NCI-H1105 (cell line): ENCODE results near the gene SH3PXD2B.

Source experiments
- DNase-seq: peaks from one replicate; lab custom pipeline; 2025; lab: John Stamatoyannopoulos, UW

SH3PXD2B gene

DNA sequence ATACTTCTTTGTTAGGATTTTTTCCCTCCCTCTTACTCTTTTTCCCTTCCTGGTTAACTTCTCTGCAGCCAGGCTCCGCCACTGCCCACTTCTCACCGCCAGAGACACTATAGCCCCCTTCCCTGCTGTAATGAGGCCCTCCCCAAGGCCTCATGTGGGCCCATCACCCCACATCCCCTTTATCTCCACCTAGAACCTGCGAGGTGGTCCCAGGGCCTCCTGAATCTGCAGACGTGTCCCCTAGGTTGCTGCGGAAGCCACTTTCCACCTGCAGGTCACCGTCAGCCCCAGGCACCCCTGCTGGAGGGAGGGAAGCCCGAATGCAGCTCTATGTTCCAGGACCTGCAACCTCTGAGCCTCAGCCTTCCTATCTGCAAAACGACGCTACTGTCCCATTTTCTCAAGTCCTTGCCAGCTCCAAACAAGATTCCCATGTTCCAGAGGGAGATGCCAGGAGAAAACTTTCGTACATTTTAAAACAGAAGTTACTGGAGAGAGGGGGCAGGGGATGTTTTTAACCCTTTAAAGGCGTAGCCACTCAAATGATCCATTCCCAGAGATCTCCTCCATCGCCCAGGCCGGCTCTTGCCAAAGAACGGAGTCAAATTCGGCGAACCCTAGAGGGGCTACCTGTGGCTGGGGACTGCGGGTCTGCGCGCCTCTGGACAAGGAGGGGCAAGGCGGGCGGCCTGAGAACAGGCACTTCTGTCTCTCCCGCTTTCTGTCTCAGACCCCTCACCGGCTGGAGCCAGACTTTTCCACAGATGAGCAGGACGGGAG lies 929 bp downstream of the SH3PXD2B start:
- DNase-seq = no peak

DNA sequence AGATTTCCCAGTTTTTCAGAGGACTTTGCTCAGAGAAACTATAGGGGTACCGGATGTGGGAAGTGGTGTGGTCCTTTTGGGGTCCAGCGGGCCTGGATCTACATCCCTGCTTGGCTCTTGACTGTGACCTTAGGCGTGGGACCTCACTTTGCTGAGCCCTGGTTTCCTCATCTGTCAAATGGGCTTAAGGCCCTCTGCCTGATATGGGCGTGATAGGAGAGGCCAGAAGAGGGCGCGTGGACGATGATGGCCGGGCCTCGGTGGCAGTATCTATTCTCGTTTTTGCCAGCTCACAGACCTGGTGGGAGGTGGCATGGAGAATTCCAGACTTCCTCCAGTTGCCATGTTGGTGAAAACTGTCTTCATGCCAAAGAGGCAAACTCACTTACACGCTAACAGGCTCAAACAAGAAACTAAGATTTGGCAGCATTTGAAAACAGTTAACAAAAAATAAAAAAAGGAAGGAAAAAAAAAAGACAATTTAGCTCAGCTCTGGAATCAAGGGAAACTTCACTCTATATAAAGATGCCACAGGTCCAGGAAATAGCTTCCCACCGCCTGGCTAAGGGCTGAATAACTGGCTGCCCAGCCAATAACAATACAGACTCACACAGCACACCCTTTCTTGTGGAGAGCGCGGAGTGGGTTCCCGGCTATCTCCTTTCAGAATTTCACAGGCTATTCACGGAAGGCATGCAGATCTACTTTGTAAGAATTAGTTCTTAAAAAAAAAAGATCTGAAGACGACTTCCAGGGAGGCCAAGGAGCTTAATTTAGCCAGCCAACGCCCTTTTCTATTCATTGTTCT lies 1.7 kb downstream of the SH3PXD2B start:
- no peak for DNase-seq

DNA sequence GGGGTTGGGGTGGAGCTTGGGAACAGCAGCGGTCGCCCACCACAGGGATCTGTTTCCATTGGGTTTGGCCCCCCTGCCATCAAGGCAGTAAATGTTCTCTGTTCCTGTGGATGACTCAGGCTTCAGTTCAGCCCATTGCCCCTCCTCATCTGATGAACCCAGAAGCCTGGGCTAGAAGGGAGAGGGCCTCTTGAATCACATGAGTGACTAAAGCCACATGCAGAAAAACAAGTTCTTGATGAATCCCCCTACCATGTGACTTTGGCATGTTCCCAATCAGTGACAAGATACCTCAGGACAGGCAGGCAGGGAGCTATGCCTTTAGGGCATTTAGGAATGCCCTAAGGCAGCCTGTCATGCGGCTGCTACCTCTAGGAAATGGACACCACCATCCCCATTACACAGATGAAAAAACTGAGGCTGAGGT lies 2.5 kb downstream of the SH3PXD2B start:
- no peak for DNase-seq

DNA sequence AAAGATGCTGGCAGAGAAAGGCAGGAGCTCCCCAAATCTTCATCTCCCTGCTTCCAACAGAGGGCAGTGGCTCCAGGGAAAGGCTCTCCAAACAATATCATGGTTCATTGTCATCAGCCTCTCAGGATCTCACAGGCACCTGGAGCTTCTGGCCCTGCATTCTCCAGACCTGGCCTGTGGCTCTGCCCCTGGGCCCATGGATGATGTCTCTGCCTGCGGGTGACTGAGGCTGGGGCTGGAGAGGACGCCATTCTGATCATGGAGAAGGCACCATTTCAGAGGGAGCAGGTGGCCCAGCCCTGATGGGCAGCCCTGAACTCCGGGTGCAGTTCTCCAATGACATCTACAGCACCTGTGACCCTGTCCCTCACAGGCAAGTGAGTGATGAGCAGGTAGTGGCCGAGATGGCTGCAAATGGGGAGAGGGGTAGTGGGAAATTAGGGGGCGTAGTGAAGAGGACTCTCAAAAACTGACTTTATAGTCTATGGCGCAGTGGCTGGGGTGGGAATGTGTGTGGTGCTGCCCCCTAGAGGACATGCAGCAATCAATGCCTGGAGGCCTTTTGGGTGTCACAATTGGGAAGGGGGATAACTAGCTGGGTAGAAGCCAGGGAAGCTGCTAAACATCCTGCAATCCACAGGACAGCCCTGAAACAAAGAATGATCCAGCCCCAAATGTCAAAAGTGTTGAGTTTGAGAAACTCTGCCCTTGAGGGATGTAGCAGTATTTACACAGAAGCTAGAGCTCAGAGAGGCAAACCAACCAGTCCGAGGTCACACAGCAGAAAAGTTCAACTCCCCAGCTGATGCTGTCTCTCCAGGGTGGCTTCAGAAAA lies 3.2 kb downstream of the SH3PXD2B start:
- DNase-seq = no peak

DNA sequence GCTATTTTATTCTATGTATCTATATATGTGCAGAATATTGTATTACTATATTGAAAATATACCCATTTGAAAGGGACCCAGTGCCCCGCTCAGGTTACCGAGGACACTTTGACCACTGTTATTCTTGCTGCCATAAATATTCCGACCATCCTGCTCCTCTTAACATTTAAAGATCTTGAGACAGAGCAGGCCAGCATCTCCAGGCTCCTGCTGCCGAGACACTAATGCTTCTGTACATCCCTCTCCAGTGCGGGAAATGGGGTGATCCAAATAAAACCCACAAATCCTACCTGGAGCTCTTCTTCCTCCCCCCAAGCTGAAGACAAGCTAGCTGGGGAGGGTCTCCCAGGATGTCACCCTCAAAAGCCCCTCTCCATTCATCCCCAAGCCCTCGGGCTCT lies 3.9 kb downstream of the SH3PXD2B start:
- no peak for DNase-seq

DNA sequence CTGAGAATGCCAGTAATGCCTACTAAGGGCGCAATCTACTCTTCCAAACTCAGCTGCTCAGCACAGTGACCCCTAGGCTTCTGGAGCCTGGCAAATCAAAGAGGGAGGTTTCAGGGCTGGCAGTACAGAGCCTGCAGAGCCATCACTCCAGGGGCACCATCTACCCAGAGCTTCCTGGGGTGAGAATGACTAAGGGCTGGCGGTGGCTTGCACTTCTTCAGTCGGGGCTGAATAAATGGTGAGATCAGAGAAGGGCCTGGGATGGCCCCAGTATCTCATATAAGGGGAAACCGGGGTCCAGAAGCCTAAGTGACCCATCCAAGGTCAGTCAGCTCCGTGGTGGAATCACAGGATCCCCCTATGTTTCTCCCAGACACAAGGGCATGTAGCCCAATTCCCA lies 5.3 kb downstream of the SH3PXD2B start:
- no peak for DNase-seq

DNA sequence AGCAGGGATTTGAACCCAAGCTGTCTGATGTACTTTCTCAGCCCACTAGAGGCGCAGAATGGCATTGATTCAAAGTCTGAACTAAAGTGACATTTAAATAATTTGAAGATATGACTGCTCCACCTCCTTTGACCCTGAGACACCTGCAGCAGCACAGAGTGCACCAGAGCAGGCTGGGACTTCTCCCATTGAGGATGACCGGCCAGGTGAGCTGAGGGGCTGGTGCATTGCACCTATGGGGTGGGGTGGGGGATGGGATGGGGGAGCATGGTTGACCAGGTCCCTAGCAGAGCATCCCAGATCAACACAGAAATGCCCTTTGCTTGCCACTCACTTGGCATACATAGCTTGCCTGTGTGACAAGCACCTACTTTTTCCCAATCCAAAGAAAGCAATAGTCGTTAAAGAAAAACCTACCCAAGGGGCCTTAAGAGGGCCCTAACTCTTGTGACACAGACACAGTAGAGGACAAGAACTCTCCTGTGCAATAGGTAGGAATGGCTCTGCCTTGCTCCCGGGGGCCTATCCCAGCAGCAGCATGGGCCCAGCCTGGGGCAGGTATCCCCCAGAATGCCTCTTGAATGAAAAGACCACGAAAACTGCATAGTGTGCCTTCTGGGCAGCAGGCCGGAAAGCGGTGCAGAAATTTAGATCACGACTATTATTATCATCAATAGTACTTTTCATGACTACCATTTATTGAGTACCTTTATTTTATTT lies 6.5 kb downstream of the SH3PXD2B start:
- DNase-seq = no peak

DNA sequence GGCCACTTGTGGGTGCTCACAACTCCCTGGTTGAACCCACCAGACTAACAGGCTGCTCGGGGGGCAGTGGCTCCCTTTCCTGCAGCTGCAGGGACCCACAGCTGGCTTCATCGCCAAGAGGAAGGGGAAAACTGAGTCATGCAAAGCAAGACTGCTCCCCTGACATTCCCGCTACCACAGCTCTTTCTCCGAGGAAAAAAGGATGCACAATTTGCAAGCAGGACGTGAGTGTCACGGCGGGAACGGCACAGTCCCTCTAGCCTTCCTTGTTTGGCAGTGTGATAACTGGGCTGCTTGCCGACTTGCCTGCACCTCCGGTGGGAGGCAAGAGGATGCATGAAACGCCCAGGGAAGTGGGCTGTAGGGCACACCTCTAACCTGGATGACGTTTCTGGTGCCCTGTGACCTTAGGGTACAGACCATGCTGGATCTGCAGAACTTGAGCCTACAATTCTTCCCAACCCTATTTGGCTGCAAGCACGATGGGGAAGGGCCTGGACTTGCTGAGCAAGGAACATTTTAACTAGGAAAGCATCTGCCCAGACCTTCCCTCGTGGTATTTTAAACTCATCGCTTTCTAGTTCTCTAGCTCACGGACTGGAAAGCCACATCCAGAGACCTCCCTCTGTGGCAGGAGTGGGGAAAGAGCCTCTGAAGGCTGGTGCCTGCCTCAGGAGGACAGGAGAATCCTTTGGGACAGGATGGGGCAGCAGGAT lies 7.8 kb downstream of the SH3PXD2B start:
- no peak for DNase-seq

DNA sequence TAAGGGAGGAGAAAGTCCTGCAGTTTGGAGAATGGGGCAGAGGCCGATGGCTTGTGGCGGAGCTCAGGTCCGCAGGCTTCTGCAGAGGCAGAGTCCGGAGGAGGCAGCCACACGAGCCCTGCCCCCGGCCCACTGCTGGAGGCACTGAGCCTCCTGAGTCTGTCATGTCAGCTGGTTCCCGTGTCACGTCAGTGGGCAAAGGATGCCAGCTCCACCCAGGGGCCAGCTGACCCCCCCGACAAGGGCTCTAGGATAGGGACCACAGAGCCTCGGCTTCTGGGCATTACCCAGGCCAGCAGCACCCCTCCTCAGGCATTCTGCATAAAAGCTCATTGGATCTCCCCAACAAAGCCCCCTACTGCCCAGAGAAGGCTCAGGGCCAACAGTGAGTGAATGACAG lies 8.5 kb downstream of the SH3PXD2B start:
- no peak for DNase-seq

DNA sequence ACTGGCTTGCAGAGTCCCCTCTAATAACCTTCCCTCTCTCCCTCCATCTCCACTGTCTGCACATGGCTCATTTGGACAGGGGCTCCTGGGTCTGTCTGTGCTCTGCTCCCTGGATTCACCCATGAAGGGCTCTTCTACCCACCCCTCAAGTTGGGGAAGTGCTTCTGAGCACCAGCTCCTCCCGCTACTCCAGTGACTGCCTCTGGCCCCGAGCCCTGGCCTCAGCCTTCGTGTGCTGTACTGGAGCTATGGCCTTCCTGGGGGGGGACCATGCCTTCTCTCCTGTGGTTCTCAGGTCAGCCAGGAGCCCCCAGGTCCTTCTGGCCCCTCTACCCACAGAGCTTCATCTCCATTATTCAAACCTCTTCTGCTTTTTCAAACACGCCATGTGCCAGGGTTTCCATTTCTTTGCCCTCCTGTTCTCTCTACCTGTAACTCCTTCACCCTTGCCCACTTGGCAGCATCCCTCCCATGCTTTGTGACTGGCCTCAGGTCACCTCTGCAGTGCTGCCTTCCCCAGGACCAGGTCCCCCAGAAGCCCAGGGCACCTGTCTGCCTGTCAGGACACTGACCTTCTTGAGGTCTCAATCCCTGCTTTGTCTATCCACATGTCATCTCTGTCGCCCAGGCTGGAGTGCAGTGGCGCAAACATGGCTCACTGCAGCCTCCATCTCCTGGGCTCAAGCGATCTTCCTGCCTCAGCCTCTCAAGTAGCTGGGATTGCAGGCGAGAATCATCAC lies 9.5 kb downstream of the SH3PXD2B start:
- DNase-seq = no peak

DNA sequence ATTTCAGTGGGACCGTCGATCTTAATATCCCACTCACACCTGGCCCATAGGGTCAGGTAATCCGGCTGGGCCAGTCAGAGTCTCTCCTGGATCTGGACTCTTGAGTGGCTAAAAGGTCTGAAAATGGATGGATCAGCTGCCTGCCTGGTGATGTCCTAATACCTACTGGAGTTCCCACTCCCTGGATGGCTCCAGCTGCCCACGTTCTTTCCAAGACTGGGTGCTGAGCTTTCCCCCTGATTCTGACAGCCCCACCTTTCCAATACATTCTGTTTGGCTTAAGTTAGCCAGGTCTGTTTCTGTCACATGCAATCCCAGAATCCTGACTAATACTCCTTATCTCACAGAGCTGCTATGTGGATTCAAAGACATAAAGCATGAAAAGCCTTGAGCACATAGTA lies 10.2 kb downstream of the SH3PXD2B start:
- no peak for DNase-seq

DNA sequence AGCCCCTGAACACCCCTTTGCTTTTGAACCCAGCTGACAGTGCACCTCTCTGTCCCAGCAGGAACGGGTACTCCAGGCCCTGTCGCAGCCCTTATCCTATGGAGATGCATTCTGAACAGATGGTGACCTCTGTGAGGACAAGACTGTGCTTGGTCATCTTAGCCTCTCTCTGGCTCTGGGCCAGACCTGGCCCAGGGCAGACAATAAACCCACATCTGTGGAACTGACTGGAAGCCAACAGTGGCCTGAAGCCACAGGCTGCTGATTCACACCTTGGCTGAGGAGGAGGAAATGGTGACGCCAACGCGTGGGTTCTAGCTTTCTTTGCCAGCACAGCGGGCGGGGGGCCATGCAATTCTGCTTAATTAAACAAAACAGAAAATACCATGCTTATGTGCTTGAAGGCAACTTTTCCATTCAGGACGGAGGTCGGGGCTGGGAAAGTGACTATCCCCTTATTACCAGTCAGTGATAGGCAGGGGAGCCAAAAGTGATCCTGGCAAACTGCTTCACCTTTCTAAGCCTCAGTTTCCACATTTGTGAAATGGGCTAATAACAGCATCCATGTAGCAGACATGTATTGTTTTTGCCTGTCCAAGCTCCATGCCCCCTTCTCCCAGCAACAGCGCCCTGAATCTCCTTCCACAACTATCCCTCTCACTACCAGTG lies 10.8 kb downstream of the SH3PXD2B start:
- DNase-seq = no peak

DNA sequence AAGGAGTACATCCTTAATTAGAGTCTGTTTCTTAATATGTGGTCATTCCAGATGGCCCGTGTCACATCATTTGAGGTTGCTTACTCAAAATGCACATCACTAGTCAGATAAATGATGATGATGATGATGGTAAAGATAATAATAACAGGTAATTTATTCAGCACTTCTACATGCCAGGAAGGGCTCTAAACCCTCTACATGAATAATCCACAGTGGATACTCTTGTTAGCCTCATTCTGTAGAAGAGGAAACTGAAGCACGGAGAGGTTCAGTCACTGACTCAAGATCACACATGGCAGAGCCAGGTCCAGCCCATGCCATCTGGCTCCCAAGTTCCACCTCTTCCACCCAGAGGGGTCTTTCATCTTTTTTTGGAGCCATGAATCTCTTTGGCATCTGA lies 11.7 kb downstream of the SH3PXD2B start:
- DNase-seq = no peak

DNA sequence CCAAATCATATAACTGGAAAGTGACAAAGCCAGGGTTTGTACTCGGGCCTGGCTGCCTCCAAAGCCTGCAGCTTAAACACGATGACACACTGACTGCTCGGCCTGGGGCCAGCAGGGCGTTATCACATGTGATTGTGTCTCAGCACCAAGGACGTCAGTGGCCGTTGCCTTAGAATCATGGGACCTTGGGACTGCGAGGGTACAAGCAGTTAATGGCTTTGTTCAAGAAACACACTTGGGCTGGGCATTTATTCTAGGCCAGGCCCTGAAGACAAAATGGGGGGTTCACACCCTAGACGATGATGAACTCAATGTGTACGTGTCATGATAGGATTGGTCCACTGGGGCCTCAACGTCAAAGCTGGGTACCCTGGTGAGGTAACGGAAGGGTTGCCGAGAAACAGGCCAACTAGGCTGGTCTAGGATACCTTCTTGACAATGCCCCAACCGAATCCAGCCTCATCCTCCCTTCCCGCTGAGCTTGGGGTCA lies 13.0 kb downstream of the SH3PXD2B start:
- DNase-seq = no peak

DNA sequence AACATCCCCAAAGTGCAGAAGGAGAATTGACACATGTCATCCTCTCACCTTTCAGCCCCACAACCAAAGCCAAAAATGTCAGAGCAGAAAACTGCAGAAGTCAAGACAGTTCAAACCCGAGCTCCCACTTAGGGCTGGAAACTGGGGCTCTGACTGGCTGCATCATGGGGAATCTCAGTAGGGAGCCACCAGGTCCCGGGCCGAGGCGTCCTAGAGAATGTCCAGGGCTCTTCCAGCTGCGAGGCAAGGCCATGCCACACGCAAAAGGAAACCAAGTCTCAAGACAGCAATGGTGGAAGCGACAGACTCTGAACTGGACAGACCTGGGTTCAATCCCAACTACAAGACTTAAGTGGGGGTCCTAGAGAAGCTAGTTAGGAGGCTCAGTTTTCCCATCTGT lies 13.8 kb downstream of the SH3PXD2B start:
- DNase-seq = no peak

DNA sequence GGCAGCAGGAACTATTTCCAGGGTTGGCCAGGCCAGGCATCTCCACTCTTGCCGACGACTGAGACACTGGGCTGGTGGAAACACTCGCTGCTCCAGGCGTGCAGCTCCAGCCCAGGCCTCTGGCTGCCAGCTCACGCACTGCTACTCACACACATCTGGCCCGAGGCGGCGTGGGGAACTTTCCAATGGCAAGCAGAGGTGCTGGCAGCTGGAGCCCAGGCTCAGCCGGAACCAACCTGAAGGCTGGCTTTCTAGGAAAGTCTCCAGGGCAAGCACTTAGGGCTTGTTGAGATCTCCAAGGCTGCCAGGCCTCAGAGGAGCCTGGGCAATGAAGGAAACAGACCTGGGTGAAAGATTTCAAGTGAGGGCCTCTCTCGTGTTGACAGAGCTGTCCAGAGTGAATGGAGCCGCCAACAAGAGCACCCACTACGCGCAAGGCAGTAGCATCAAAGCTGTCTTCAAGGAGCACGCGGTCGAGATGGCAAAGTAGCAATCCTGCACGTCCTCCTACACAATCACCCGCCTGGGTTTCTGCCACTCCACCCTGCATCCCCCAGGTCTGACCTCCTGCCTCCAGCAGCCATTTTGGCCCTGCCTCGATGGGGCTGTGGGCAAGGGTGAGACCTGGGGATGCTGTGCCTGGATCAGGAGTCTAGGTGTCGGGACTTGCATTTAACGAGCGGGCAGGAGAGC lies 14.4 kb downstream of the SH3PXD2B start:
- DNase-seq = no peak

DNA sequence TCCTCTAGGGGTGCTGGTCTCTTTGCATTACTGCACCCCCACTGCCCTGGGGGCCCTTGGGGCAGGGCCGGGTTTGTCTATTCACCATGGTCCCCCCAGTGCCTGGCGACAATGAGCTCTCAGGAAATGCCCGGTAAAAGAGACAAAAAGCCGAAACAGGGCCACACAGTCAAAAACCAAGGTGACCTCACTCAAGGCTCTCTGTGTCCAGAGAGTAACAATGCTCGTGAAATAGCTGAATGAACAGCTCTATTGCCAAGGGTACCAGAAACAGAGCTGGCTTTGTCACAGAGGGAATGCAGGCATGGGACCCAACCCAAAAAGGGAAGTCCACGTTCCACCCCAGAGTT lies 16.0 kb downstream of the SH3PXD2B start:
- DNase-seq = no peak

DNA sequence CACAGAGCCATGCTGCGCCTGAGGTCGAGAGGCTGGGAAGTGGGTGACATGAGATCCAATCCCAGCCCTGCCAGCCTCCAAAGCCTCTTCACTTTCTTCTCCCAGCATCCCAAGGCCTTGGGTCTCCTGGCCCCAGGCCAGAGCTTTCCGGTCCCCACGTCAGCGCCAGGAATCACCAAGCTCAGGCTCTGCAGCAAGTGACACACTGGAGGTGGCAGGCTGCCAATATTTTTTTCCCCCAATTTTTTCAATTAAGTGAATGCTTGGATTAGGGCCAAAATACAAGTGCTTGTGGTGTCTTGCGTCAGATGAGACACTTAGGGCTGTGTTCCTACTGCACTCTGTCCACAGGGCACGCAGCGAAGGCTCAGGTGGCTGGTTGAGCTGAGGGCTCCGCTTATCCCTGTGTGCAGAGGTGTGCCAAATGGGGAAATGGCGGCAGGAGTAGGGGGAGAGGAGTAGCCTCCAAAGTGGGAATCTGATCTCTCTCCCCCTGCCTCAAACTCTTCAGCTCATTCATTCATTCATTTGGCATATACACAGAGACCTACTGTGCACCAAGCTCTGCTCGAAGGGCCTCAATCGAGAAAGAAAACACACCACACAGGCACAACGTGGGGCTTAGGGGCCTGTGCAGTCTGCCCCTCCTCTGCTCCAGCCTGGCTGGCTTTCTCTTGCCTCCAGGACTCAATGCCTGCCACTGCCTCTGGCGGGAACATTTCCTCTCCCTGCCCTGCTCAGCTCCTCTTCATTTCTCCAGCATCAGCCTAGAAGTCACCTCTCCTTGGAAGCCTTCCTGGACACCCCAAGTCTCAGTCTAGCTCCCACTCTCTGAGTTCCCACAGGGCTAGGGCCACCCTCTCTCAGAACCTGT lies 16.6 kb downstream of the SH3PXD2B start:
- DNase-seq = peak; percentile 95
